ENCODE results near the gene LIG3. TPM values are rescaled to one million over a fixed set of nuclear protein-coding genes. Genes with fewer than 3 reads are reported as not detected.
"Not testable (repeated sequence)": the region's sequence is repeated elsewhere in the genome, so short reads cannot be mapped to it uniquely, and the experiment has no call there.

The LIG3 gene
- total RNA-seq, result 10 to 100 TPM in 3 of 4 donors, 1 to 10 TPM in 1; 9.8 to 44.5 (median 23.9) TPM

GRCh38 chr17:34980353-34980680, at the start of gene LIG3:
LIG3 (plus strand) TSS chr17:34980512; CDS start chr17:34983006, 2,494 bp downstream.
- Histone ChIP-seq H3K27me3 (no peaks in the 10 kb centered on the region), H3K36me3 (no peaks in the 10 kb centered on the region), H3K4me3 (peak within 1 kb of the TSS; percentile 73 to 97 (median 80)), H3K4me1 (peaks cover 3 to 29% (median 13%) of the 10 kb centered on the region in 4 donors), H3K27ac (peak within 1 kb of the TSS; percentile 96 to 100 (median 96)), H3K9me3 (no peaks in the 10 kb centered on the region)
- TF ChIP-seq EP300 (IDR thresholded peaks at IDR 0.05; ENCODE audit: low read depth) (no peak), POLR2AphosphoS5 (IDR thresholded peaks at IDR 0.05) (peak; percentile 76 to 86 (median 80)), POLR2A (IDR thresholded peaks at IDR 0.05) (peak; percentile 39), CTCF (IDR thresholded peaks at IDR 0.05) (no peak)
- in situ Hi-C loops (cut with MboI; ENCODE audit: low pct_ligation_motif_present in 1 of 4, low pct_unique_long_range_greater_than_20kb in 1 of 4, low sequenced_read_pairs in 3 of 4), result loop anchor here in 1 of 4 donors (25.0 kb wide), 1 partner anchor 107 kb away; no protein-coding TSS in a partner anchor
- 0 to 1% methylated on average over 3 to 38 of the region's 39 CpGs for WGBS, 2 donors (ENCODE audit: low coverage in 1 of 2)
- DNase-seq, result peak; percentile 96
- intact Hi-C loops (cut with DNase I; ENCODE audit: low total_unique reads), result no loop called here

DNA sequence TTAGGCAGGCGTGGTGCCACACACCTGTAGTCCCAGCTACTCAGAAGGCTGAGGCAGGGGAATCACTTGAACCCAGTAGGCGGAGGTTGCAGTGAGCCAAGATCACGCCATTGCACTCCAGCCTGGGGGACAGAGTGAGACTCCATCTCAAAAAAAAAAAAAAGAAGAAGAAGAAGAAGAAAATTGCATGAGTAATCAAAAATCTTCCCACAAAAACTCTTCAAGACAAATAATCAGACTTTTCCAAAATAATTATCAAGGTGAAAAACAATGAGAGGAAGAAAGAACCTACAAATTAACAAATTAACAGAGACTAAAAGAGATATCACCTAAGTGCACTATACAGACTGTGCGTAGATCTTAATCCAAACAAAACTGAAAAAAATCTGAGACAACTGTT, 29.5 kb upstream of the LIG3 start:
- intact Hi-C loops (cut with DNase I; ENCODE audit: low total_unique reads); H3K36me3 ChIP-seq; DNase-seq; H3K4me1 ChIP-seq; H3K27me3 ChIP-seq; H3K9me3 ChIP-seq; in situ Hi-C loops (cut with MboI; ENCODE audit: low pct_ligation_motif_present in 1 of 4, low pct_unique_long_range_greater_than_20kb in 1 of 4, low sequenced_read_pairs in 3 of 4); H3K27ac ChIP-seq; H3K4me3 ChIP-seq: not testable (repeated sequence)
- 93% methylated on average over 1 to 4 of the region's 4 CpGs for WGBS, 2 donors (ENCODE audit: low coverage in 1 of 2)

DNA sequence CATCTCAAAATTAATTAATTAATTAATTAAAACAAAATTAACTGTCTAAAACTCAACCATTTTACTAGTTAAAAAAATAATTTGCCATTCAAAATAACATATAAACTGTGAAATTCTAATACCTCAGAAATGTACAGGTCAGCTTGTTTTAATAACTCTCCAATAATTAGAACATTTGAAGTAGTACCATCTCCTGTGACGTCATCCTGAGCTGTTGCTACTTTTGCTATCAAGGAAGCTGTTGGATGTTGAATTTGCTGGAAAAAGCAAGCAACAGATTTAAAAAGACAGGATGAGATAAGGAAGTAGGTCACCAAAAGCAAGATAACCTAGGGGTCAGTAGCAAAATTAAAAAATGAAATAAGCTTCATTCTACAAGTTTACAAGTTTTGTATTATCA, 21.9 kb upstream of the LIG3 start:
- in situ Hi-C loops (cut with MboI; ENCODE audit: low pct_ligation_motif_present in 1 of 4, low pct_unique_long_range_greater_than_20kb in 1 of 4, low sequenced_read_pairs in 3 of 4), result no loop called here
- H3K36me3 ChIP-seq, result peaks cover 0 to 3% (median 0%) of the 10 kb centered on the region in 4 donors

DNA sequence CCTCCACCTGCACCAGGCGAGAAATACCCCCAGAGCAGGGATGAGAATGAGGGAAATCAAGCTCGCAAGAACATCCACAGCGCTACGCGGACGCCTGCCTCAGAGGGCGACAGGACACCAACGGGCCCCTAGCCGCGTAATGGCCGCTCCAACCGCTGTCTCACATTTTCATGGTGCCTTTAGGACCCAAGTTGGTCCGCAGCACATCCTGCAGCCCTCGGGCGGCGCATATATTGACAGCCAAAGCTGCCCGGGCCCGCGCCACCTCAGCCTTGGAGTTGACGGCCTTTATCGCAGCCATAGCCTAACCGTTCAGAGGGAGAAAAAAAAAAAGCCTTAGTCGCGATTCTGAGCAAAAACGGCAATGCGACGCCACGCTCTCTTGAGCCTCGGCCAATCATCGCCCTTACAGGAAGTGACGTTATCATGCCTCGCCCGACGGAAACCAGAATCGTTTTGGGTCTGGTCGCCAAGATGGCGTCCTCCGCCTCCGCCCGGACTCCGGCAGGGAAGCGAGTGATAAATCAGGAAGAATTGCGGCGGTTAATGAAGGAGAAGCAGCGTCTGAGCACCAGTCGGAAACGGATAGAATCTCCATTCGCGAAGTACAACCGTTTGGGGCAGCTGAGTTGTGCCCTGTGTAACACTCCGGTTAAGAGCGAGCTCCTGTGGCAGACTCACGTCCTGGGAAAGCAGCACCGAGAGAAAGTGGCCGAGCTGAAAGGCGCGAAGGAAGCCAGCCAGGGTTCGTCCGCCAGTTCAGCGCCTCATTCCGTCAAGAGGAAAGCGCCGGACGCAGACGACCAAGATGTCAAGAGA, 19.0 kb upstream of the LIG3 start, which contains the start of the genes CCT6B and ZNF830:
TSS of gene CCT6B (minus strand) at position 368 of the 819 bp plus-strand sequence. CDS start at position 301, 67 bp downstream.
TSS of gene ZNF830 (plus strand) at position 448 of the 819 bp plus-strand sequence. CDS start at position 475, 27 bp downstream.
- DNase-seq, result peak; percentile 94
- Histone ChIP-seq H3K27ac (peak within 1 kb of the TSS; percentile 90 to 97 (median 94)), H3K9me3 (no peaks in the 10 kb centered on the region), H3K4me3 (peak within 1 kb of the TSS; percentile 48 to 97 (median 80)), H3K4me1 (peaks cover 11 to 27% (median 14%) of the 10 kb centered on the region in 4 donors), H3K36me3 (peaks cover 0 to 16% (median 3%) of the 10 kb centered on the region in 4 donors), H3K27me3 (no peaks in the 10 kb centered on the region)
- intact Hi-C loops (cut with DNase I; ENCODE audit: low total_unique reads) (loop anchor here (1.0 kb wide), 1 partner anchor 21 kb away; no protein-coding TSS in a partner anchor), in situ Hi-C loops (cut with MboI; ENCODE audit: low pct_ligation_motif_present in 1 of 4, low pct_unique_long_range_greater_than_20kb in 1 of 4, low sequenced_read_pairs in 3 of 4) (no loop called here)
- WGBS, 2 donors (ENCODE audit: low coverage in 1 of 2), result 0% methylated on average over 2 to 65 of the region's 65 CpGs
- TF ChIP-seq POLR2A (IDR thresholded peaks at IDR 0.05) (peak; percentile 78), CTCF (IDR thresholded peaks at IDR 0.05) (no peak), POLR2AphosphoS5 (IDR thresholded peaks at IDR 0.05) (peak; percentile 90 to 95 (median 95)), EP300 (IDR thresholded peaks at IDR 0.05; ENCODE audit: low read depth) (no peak)

More for the DNA sequence above, 21.9 kb upstream of the LIG3 start:
- TF ChIP-seq POLR2A (IDR thresholded peaks at IDR 0.05) (no peak), CTCF (IDR thresholded peaks at IDR 0.05) (no peak), EP300 (IDR thresholded peaks at IDR 0.05; ENCODE audit: low read depth) (no peak), POLR2AphosphoS5 (IDR thresholded peaks at IDR 0.05) (no peak)
- no peak overlapping the region for H3K27ac ChIP-seq
- no peaks in the 10 kb centered on the region for H3K27me3 ChIP-seq
- 83 to 92% methylated on average over 1 of the region's 1 CpG for WGBS, 2 donors (ENCODE audit: low coverage in 1 of 2)
- peaks cover 11 to 21% (median 14%) of the 10 kb centered on the region in 4 donors for H3K4me1 ChIP-seq
- intact Hi-C loops (cut with DNase I; ENCODE audit: low total_unique reads), result no loop called here
- H3K9me3 ChIP-seq, result no peaks in the 10 kb centered on the region
- no peak overlapping the region for H3K4me3 ChIP-seq
- DNase-seq, result no peak
